ENCODE results near the gene KRTAP1-1.

GRCh38 chr17:41013606-41014005 is 27.6 kb downstream of the KRTAP1-1 start:
- TF ChIP-seq CTCF (IDR thresholded peaks at IDR 0.05; ENCODE audit: low read depth, low read length, poor library complexity, severe bottlenecking) (no peak), EZH2phosphoT487 (IDR thresholded peaks at IDR 0.05; ENCODE audit: borderline replicate concordance, low read length) (no peak)
